Measurements from ENCODE around the gene DDX41.

DDX41 gene

DNA sequence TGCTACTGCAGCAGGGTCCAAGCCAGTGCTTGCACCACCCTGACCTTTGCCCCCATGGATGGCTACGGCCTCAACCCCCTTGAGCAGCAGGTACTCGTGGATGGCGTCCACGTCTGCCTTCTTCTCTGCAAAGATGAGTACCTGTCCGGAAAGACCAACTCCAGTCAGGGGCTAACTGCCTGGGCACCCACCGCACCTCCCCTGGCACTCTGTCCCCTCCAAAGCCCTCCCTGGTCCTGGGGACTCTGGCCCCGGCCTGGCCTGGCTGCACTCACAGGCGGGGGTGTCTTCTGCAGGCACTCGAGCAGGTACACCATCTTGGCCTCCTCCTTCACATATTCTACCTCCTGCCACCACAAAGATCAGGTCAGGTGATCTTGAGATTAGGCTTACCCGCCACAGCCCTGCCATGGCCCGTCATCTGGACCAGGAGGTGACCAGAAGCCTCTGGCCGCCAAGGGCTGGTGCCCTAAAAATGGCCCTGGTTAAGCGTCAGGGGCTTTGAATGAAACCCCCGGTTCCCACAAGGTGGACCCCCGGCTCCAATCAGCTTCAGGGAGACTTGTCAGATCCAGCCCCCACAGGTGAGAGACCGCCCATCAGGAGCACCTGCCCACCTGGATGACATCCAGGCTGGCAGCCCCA, 3.9 kb downstream of the DDX41 start:
- Histone ChIP-seq H3K27ac (ENCODE audit: low read length) (no peak overlapping the region), H3K4me1 (ENCODE audit: insufficient read depth, low read length) (peaks cover 27% of the 10 kb centered on the region), H3K9ac (ENCODE audit: low read depth, low read length) (no peak overlapping the region), H3K79me2 (ENCODE audit: insufficient read depth, low read length) (peaks cover 30% of the 10 kb centered on the region), H3K4me2 (ENCODE audit: insufficient read depth, low read length) (no peak overlapping the region), H3K27me3 (ENCODE audit: insufficient read depth, low read length, poor library complexity) (no peaks in the 10 kb centered on the region), H4K20me1 (ENCODE audit: insufficient read depth, low read length) (peaks cover 28% of the 10 kb centered on the region), H3K9me3 (ENCODE audit: insufficient read depth, low read length, severe bottlenecking) (no peaks in the 10 kb centered on the region), H3K4me3 (ENCODE audit: low read depth in 1 of 2, low read length in 2 of 2) (no peak overlapping the region), H3K36me3 (ENCODE audit: insufficient read depth, low read length) (peaks cover 64% of the 10 kb centered on the region), H2AFZ (ENCODE audit: low read depth, low read length) (no peak overlapping the region)
- TF ChIP-seq, protein P1, sequence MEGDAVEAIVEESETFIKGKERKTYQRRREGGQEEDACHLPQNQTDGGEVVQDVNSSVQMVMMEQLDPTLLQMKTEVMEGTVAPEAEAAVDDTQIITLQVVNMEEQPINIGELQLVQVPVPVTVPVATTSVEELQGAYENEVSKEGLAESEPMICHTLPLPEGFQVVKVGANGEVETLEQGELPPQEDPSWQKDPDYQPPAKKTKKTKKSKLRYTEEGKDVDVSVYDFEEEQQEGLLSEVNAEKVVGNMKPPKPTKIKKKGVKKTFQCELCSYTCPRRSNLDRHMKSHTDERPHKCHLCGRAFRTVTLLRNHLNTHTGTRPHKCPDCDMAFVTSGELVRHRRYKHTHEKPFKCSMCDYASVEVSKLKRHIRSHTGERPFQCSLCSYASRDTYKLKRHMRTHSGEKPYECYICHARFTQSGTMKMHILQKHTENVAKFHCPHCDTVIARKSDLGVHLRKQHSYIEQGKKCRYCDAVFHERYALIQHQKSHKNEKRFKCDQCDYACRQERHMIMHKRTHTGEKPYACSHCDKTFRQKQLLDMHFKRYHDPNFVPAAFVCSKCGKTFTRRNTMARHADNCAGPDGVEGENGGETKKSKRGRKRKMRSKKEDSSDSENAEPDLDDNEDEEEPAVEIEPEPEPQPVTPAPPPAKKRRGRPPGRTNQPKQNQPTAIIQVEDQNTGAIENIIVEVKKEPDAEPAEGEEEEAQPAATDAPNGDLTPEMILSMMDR (IDR thresholded peaks at IDR 0.05; ENCODE audit: borderline replicate concordance, extremely low read depth, low read length, poor library complexity, severe bottlenecking): no peak
- no peak for TF ChIP-seq EZH2 (IDR thresholded peaks at IDR 0.05; ENCODE audit: borderline replicate concordance, low read depth, low read length, severe bottlenecking)
- ATAC-seq (ENCODE audit: insufficient read depth, low read depth) (no peak), DNase-seq (no peak)

DNA sequence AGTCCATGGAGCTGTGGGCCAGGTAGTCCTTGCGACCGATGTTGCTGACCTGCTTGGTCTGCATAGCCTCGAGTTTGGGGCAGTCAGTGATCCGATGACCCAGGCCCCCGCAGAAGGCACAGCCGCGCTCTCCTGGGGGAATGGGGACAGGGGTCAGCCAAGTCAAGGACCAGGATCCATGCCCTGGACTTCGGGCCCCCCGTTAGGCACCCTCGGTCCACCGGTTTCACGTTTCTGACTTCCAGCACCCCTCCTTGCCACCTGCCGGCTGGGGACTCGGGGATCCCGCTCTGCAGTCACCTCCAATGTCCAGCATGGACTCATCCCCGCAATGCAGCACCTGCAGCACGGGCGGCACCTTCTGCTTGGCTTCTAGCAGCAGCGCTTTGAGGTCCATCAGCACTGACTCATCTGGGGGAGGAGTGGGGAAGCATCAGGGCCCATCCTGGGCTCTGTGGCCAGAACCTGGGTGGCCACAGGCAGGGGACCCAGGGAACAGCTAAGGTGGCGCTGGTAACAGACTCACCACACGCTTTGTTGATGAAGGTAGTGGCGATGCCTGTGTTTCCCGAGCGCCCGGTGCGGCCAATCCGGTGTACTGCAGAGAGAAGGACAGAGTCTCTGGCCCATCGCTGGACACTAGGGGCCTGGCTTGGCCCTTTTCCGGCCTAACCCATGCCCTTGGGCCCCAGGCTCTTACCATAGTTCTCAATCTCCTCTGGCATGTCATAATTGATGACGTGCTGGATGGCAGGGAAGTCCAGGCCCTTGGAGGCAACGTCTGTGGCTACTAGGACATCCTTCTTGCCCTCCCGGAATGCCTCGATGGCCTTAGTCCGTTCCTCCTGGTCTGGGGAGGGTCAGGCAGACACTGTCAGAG, 4.7 kb downstream of the DDX41 start:
- peaks cover 28% of the 10 kb centered on the region for H4K20me1 ChIP-seq (ENCODE audit: insufficient read depth, low read length)
- H3K27me3 ChIP-seq (ENCODE audit: insufficient read depth, low read length, poor library complexity): no peaks in the 10 kb centered on the region
- H3K4me2 ChIP-seq (ENCODE audit: insufficient read depth, low read length): no peak overlapping the region
- H3K9ac ChIP-seq (ENCODE audit: low read depth, low read length): no peak overlapping the region
- no peak overlapping the region for H3K4me3 ChIP-seq (ENCODE audit: low read depth in 1 of 2, low read length in 2 of 2)
- H3K36me3 ChIP-seq (ENCODE audit: insufficient read depth, low read length): peaks cover 64% of the 10 kb centered on the region
- H2AFZ ChIP-seq (ENCODE audit: low read depth, low read length): no peak overlapping the region
- no peaks in the 10 kb centered on the region for H3K9me3 ChIP-seq (ENCODE audit: insufficient read depth, low read length, severe bottlenecking)
- H3K4me1 ChIP-seq (ENCODE audit: insufficient read depth, low read length): peaks cover 24% of the 10 kb centered on the region
- H3K79me2 ChIP-seq (ENCODE audit: insufficient read depth, low read length): peaks cover 30% of the 10 kb centered on the region
- no peak for DNase-seq
- no peak for ATAC-seq (ENCODE audit: insufficient read depth, low read depth)
- TF ChIP-seq, protein P1 (IDR thresholded peaks at IDR 0.05; ENCODE audit: borderline replicate concordance, extremely low read depth, low read length, poor library complexity, severe bottlenecking): no peak
- TF ChIP-seq EZH2 (IDR thresholded peaks at IDR 0.05; ENCODE audit: borderline replicate concordance, low read depth, low read length, severe bottlenecking): no peak
- H3K27ac ChIP-seq (ENCODE audit: low read length): no peak overlapping the region

DNA sequence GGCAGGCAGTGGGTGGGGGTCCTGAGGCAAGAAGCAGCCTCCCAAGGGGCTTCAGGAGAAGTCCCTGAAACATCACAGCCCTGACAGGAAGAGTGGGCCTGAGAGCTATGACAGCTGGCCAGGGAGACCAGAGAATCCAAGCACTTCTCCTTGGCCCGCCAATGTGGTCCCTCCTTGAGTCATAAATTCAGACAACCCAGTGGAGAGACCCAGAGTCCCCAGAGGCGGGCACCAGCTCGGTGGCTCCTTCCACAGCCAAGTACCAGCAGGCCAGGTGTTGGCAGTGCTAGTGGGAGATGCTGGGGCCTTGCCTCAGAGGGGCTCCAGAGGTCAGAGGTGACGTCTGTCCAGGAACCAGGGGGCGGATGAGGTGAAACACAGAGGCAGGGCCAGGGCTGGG, 5.6 kb downstream of the DDX41 start:
- Histone ChIP-seq H3K4me2 (ENCODE audit: insufficient read depth, low read length) (no peak overlapping the region), H3K27ac (ENCODE audit: low read length) (no peak overlapping the region), H4K20me1 (ENCODE audit: insufficient read depth, low read length) (peaks cover 26% of the 10 kb centered on the region), H3K9me3 (ENCODE audit: insufficient read depth, low read length, severe bottlenecking) (no peaks in the 10 kb centered on the region), H3K36me3 (ENCODE audit: insufficient read depth, low read length) (peaks cover 62% of the 10 kb centered on the region), H3K4me3 (ENCODE audit: low read depth in 1 of 2, low read length in 2 of 2) (no peak overlapping the region), H2AFZ (ENCODE audit: low read depth, low read length) (no peak overlapping the region), H3K27me3 (ENCODE audit: insufficient read depth, low read length, poor library complexity) (no peaks in the 10 kb centered on the region), H3K4me1 (ENCODE audit: insufficient read depth, low read length) (peaks cover 22% of the 10 kb centered on the region), H3K9ac (ENCODE audit: low read depth, low read length) (no peak overlapping the region), H3K79me2 (ENCODE audit: insufficient read depth, low read length) (peaks cover 24% of the 10 kb centered on the region)
- ATAC-seq (ENCODE audit: insufficient read depth, low read depth) (no peak), DNase-seq (no peak)
- TF ChIP-seq, protein P1 (IDR thresholded peaks at IDR 0.05; ENCODE audit: borderline replicate concordance, extremely low read depth, low read length, poor library complexity, severe bottlenecking): no peak
- no peak for TF ChIP-seq EZH2 (IDR thresholded peaks at IDR 0.05; ENCODE audit: borderline replicate concordance, low read depth, low read length, severe bottlenecking)

Data from DND-41 (cell line).